Mesendoderm (in vitro differentiated cells): ENCODE measurements around the gene ST3GAL2.
"Not testable (repeated sequence)": the region's sequence is repeated elsewhere in the genome, so short reads cannot be mapped to it uniquely, and the experiment has no call there.

Experiments used
- DNase-seq: peaks from one replicate; pipeline ENCODE4 v3.0.0; 2013
- H2AK5ac ChIP-seq: 2 replicates; pipeline ENCODE4 v1.6.1; 2013; ENCODE audit warnings: low read length, inconsistent platforms
- H2BK120ac ChIP-seq: 2 replicates; pipeline ENCODE4 v1.6.1; 2013; ENCODE audit warnings: low read depth, mild to moderate bottlenecking, low read length, moderate library complexity, mixed read lengths
- H2BK15ac ChIP-seq: replicated peaks from 2 replicates; pipeline ENCODE4 v1.6.1; 2013; ENCODE audit warnings: low read depth, mild to moderate bottlenecking, moderate library complexity
- H2BK5ac ChIP-seq: 2 replicates; pipeline ENCODE4 v1.6.1; 2013; ENCODE audit warnings: low read length, inconsistent platforms
- H3K18ac ChIP-seq: 2 replicates; pipeline ENCODE4 v1.6.1; 2013; ENCODE audit warnings: mild to moderate bottlenecking, low read length, mixed read lengths
- H3K23ac ChIP-seq: one replicate; pipeline ENCODE4 v1.6.1; 2013; ENCODE audit warnings: low read length
- H3K27ac ChIP-seq: 2 replicates; pipeline ENCODE4 v1.5.1; 2013; ENCODE audit warnings: low read depth, mild to moderate bottlenecking, inconsistent platforms, low read length, moderate library complexity
- H3K27me3 ChIP-seq: 2 replicates; pipeline ENCODE4 v1.6.1; 2013; ENCODE audit warnings: low read length, control low read depth, mild to moderate bottlenecking, inconsistent platforms; ENCODE audit not compliant: insufficient read depth, poor library complexity
- H3K36me3 ChIP-seq: 2 replicates; pipeline ENCODE4 v1.6.1; 2013; ENCODE audit warnings: low read length, inconsistent platforms; ENCODE audit not compliant: control insufficient read depth, insufficient read depth
- H3K4ac ChIP-seq: one replicate; pipeline ENCODE4 v1.6.1; 2013; ENCODE audit warnings: low read depth, mild to moderate bottlenecking, low read length, moderate library complexity
- H3K4me1 ChIP-seq: 2 replicates; pipeline ENCODE4 v1.6.1; 2013; ENCODE audit warnings: low read depth, low read length, inconsistent platforms; ENCODE audit not compliant: control insufficient read depth
- H3K4me2 ChIP-seq: 2 replicates; pipeline ENCODE4 v1.6.1; 2013; ENCODE audit warnings: low read length
- H3K4me3 ChIP-seq: 2 replicates; pipeline ENCODE4 v1.5.1; 2013; ENCODE audit warnings: mild to moderate bottlenecking, low read length
- H3K56ac ChIP-seq: one replicate; pipeline ENCODE4 v1.6.1; 2013; ENCODE audit warnings: low read length
- H3K79me1 ChIP-seq: 2 replicates; pipeline ENCODE4 v1.6.1; 2013; ENCODE audit warnings: low read length, inconsistent platforms
- H3K79me2 ChIP-seq: 2 replicates; pipeline ENCODE4 v1.6.1; 2013; ENCODE audit warnings: mild to moderate bottlenecking, low read length; ENCODE audit not compliant: control insufficient read depth, insufficient read depth
- H3K9ac ChIP-seq: 2 replicates; pipeline ENCODE4 v1.6.1; 2013; ENCODE audit warnings: low read length, inconsistent platforms
- H4K5ac ChIP-seq: one replicate; pipeline ENCODE4 v1.6.1; 2013; ENCODE audit warnings: low read length
- H4K8ac ChIP-seq: one replicate; pipeline ENCODE4 v1.6.1; 2013; ENCODE audit warnings: low read depth, mild to moderate bottlenecking, control low read depth, low read length, moderate library complexity
- WGBS: extraction: QIAGEN DNeasy Blood & Tissue Kit; methylation state at CpG from one replicate; pipeline ENCODE4 v1.1.7; 2013; ENCODE audit warnings: low lambda C conversion rate, missing lambda C conversion rate; ENCODE audit not compliant: insufficient coverage; ENCODE audit errors: extremely low coverage; 5-methylcytosine and 5-hydroxymethylcytosine counted together

ST3GAL2 gene

GRCh38 chr16:70418274-70418992, 20.5 kb downstream of the ST3GAL2 start:
- no CpG with 5 or more reads among the region's 13 CpGs for WGBS
- H3K9ac ChIP-seq = peak overlapping the region; percentile 22

GRCh38 chr16:70417661-70418060, 21.2 kb downstream of the ST3GAL2 start:
- Histone ChIP-seq H3K36me3 (no peaks in the 10 kb centered on the region), H4K5ac (no peak overlapping the region), H3K23ac (no peak overlapping the region), H4K8ac (no peak overlapping the region), H3K18ac (no peak overlapping the region), H3K4me1 (peaks cover 36% of the 10 kb centered on the region), H3K27me3 (no peaks in the 10 kb centered on the region), H2BK5ac (no peak overlapping the region), H3K79me2 (peaks cover 53% of the 10 kb centered on the region), H2BK120ac (no peak overlapping the region), H3K9ac (no peak overlapping the region), H3K27ac (no peak overlapping the region), H3K56ac (no peak overlapping the region), H2AK5ac (no peak overlapping the region), H2BK15ac (no peak overlapping the region), H3K4me3 (no peak overlapping the region), H3K79me1 (peaks cover 50% of the 10 kb centered on the region), H3K4ac (no peak overlapping the region), H3K4me2 (no peak overlapping the region)
- DNase-seq = no peak
- no CpG with 5 or more reads among the region's 7 CpGs for WGBS

More at GRCh38 chr16:70418274-70418992, 20.5 kb downstream of the ST3GAL2 start:
- no peak overlapping the region for H2AK5ac ChIP-seq
- no peak overlapping the region for H3K18ac ChIP-seq
- no peak overlapping the region for H2BK5ac ChIP-seq
- no peak for DNase-seq
- H3K27me3 ChIP-seq = no peaks in the 10 kb centered on the region
- H4K8ac ChIP-seq = no peak overlapping the region
- H3K27ac ChIP-seq = no peak overlapping the region
- H3K79me1 ChIP-seq = peaks cover 50% of the 10 kb centered on the region
- peaks cover 36% of the 10 kb centered on the region for H3K4me1 ChIP-seq
- H3K4me3 ChIP-seq = no peak overlapping the region
- no peak overlapping the region for H2BK120ac ChIP-seq
- H3K79me2 ChIP-seq = peaks cover 56% of the 10 kb centered on the region
- H3K4ac ChIP-seq = no peak overlapping the region
- no peaks in the 10 kb centered on the region for H3K36me3 ChIP-seq
- no peak overlapping the region for H3K23ac ChIP-seq
- no peak overlapping the region for H2BK15ac ChIP-seq
- no peak overlapping the region for H3K56ac ChIP-seq
- no peak overlapping the region for H3K4me2 ChIP-seq
- H4K5ac ChIP-seq = no peak overlapping the region

- H3K56ac ChIP-seq = no peak overlapping the region
- H3K4me1 ChIP-seq = peaks cover 35% of the 10 kb centered on the region
- no peaks in the 10 kb centered on the region for H3K27me3 ChIP-seq
- H2BK120ac ChIP-seq = no peak overlapping the region
- H3K27ac ChIP-seq = no peak overlapping the region
- H2BK15ac ChIP-seq = no peak overlapping the region
- no peak overlapping the region for H3K18ac ChIP-seq
- H2BK5ac ChIP-seq = no peak overlapping the region
- H3K36me3 ChIP-seq = no peaks in the 10 kb centered on the region
- H3K23ac ChIP-seq = no peak overlapping the region
- no peak overlapping the region for H3K9ac ChIP-seq
- H3K4me2 ChIP-seq = no peak overlapping the region
- H3K79me1 ChIP-seq = peaks cover 47% of the 10 kb centered on the region
- H3K79me2 ChIP-seq = peaks cover 48% of the 10 kb centered on the region
- no peak for DNase-seq
- H4K5ac ChIP-seq = no peak overlapping the region
- H4K8ac ChIP-seq = no peak overlapping the region
- no peak overlapping the region for H3K4me3 ChIP-seq
- no peak overlapping the region for H3K4ac ChIP-seq
- WGBS = no CpG with 5 or more reads among the region's 17 CpGs
- H2AK5ac ChIP-seq = no peak overlapping the region
Observed at GRCh38 chr16:70416748-70417616, 21.9 kb downstream of the ST3GAL2 start.

- not testable (repeated sequence) for H3K9ac ChIP-seq, H2BK15ac ChIP-seq, H3K27ac ChIP-seq, H4K8ac ChIP-seq, H2BK5ac ChIP-seq, H2BK120ac ChIP-seq, H3K4me3 ChIP-seq, DNase-seq, H3K4me2 ChIP-seq, H3K27me3 ChIP-seq, H3K4ac ChIP-seq, H2AK5ac ChIP-seq, H4K5ac ChIP-seq, H3K18ac ChIP-seq, H3K36me3 ChIP-seq, H3K56ac ChIP-seq, H3K4me1 ChIP-seq, H3K23ac ChIP-seq
- peaks cover 22% of the 10 kb centered on the region for H3K79me1 ChIP-seq
- peaks cover 19% of the 10 kb centered on the region for H3K79me2 ChIP-seq
- no CpG with 5 or more reads among the region's 5 CpGs for WGBS
Observed at GRCh38 chr16:70413572-70413971, 25.3 kb downstream of the ST3GAL2 start.

- H3K79me1 ChIP-seq = peaks cover 15% of the 10 kb centered on the region
- no peak overlapping the region for H3K18ac ChIP-seq
- H3K36me3 ChIP-seq = no peaks in the 10 kb centered on the region
- H2BK15ac ChIP-seq = no peak overlapping the region
- WGBS = no CpG with 5 or more reads among the region's 8 CpGs
- no peak overlapping the region for H3K4me2 ChIP-seq
- no peak overlapping the region for H3K4ac ChIP-seq
- peaks cover 12% of the 10 kb centered on the region for H3K79me2 ChIP-seq
- no peak overlapping the region for H2BK5ac ChIP-seq
- H3K4me1 ChIP-seq = peaks cover 6% of the 10 kb centered on the region
- no peak overlapping the region for H3K4me3 ChIP-seq
- no peak overlapping the region for H3K56ac ChIP-seq
- no peak overlapping the region for H4K5ac ChIP-seq
- DNase-seq = no peak
- H3K27me3 ChIP-seq = no peaks in the 10 kb centered on the region
- no peak overlapping the region for H3K27ac ChIP-seq
- no peak overlapping the region for H4K8ac ChIP-seq
- H3K9ac ChIP-seq = no peak overlapping the region
- no peak overlapping the region for H2BK120ac ChIP-seq
- no peak overlapping the region for H2AK5ac ChIP-seq
- no peak overlapping the region for H3K23ac ChIP-seq
Observed at GRCh38 chr16:70412385-70412784, 26.5 kb downstream of the ST3GAL2 start.
